Activated CD4-positive, CD25-positive, alpha-beta regulatory T cell treated with anti-CD3 and anti-CD28 coated beads, Interleukin-2, amount 50 U/mL, for 24 hours (primary cell): Measurements from ENCODE around the gene LDLRAD4.

Source experiments
- ATAC-seq, 2 donors: fragments of 150-1000 bp; cut with Tn5 transposase; one replicate each; pipeline ENCODE4 v1.10.0; 2021; ENCODE audit warnings: mild to moderate bottlenecking in 1 of 2, moderate library complexity in 1 of 2

LDLRAD4 gene

GRCh38 chr18:13232086-13232917, 13.7 kb downstream of the LDLRAD4 start:
- ATAC-seq, result no peak

- ATAC-seq, result no peak
These were observed 14.6 kb downstream of the LDLRAD4 start for GRCh38 chr18:13232971-13233786.

DNA sequence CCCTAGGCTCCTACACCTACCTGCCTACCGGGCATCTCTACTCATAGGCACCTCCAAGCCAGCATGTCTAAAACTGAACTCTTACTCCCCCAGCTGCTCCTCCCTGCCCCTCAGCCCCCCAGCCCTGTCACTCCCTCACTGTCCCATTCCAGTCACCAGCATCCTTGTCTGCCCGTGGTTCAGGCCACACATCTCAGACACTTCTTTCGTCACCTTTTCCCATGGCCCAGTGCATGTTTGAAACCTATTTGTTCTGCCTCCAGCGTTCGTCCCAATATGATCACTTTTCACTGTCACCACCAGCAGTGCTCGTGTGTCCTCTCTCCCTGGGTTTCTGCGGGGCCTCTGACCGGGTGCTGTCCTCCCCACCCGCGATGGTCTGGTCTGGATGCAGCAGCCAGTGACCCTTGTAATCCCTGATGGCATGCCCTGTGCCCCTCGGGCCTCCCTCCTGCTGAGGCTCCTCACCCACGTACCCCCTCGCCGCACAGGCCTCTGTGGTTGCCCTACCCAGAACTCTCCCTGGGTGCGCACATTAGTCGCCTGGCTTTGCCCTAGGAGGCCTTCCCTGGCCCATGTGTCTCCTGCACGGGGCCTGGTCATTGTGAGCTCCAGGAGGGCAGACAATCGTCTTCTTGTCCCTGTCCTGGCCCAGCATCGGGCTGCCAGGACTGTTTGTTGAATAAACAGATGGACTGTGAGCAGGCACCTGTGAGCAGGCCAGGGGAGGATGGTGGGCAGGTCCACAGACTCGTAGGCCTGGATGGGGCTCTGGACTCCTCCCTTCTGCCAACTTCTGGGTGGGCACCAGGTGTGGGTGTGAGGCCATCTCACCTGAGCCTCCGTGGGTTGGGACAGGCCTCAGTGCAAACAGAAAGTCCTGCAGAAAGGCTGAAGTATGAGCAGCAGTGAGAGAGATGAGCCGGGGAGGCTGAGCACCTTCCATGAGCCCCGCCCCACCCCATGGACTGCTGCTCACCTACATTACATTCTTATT, 15.5 kb downstream of the LDLRAD4 start:
- ATAC-seq, result no peak

GRCh38 chr18:13235421-13235831, 16.9 kb downstream of the LDLRAD4 start:
- ATAC-seq, result no peak

- ATAC-seq, result no peak
These were observed 17.4 kb downstream of the LDLRAD4 start for GRCh38 chr18:13235981-13236380.

- ATAC-seq, result no peak
These were observed 17.9 kb downstream of the LDLRAD4 start for GRCh38 chr18:13236411-13236810.

DNA sequence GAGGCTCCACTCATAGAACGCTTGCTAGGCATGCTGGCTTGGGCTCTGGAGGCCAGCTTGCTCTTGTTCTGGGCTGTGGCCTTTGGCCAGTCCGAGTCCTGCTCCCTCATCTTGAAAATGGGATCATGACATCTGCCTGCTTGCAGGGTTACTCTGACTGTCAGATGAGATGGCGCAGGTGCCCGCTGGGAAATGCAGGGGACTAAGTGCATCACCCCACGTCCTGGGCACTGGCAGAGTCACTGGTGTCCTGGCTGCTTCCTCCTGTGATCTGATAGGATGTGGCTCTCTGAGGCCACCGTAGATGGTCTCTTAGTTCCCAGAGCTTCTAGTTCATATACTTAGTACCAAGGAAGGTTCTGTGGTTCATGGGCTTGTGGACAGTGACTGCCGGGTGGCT, 18.5 kb downstream of the LDLRAD4 start:
- ATAC-seq, result no peak

GRCh38 chr18:13237641-13238040, 19.1 kb downstream of the LDLRAD4 start:
- ATAC-seq, result no peak

DNA sequence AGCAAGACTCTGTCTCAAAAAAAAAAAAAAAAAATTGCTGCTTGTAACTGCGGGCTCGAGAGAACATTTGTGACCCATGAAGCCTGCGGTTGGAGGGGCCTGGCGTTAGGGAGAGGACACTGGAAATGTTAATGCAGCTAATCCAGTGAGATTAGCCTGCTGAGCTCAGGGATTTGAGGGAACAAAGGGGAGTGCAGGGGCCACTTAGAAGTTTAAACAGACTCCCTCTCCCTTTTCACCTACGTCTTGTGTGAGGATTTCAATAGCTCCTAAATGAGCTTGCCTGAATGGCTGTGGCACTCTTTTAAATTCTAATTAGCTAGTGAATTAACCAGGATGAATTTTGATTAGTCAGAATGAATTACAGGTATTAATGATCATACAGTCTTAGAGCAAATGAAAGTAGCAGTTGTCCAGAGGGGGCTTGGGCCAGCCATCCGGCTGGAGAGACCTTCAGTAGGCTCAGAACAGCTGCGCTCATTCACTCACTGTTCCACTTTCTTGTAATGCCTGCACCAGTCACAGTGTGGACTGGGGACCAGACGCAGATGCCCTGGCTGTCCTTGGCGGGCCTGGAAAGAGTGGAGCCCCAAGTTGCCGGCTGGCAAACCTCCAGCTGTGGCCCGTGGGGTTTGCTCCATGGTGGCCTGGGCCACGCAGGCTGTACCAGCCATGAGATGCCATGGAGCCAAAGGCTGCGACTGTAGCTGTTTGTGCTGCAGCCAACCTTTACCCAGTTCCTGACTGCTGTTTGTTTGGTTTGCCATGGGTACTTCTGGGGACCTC, 20.8 kb downstream of the LDLRAD4 start:
- no peak for ATAC-seq

- no peak for ATAC-seq
These were observed 21.6 kb downstream of the LDLRAD4 start for GRCh38 chr18:13240060-13240725.

DNA sequence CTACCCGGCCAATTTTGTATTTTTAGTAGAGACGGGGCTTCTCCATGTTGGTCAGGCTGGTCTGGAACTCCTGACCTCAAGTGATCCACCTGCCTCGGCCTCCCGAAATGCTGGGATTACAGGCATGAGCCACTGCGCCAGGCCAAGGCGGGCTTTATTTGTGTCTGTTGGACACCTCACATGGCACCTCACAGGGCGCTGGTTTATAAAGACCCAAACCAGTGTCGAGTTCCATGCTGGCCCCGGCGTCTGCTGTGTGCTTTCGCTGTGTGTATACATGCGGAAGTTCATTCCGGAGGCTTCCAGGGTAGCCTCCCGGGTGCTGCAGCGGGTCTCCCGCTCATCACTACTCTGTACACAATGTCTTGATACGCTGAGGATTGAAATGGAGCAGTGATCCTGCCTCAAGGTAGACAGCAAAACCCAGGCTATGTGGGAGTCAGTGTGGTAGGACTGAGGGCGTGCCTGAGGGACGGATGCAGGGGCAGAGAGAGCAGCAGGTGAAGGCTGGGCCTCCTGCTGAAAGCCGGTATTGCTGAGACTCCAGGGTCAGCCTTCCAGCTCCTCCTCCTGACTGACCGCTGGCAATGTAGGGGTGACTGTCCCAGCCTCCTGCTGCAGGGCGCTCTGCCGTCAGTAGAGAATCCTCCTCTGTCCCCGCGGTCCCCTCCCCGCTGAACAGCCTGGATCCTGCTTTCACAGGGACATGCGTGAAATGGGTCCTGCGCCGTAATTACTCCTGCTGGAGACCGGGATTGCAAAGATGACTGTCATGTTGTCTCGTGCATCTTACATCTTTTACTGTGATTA, 22.7 kb downstream of the LDLRAD4 start:
- no peak for ATAC-seq

GRCh38 chr18:13241893-13242175, 23.3 kb downstream of the LDLRAD4 start:
- ATAC-seq, result no peak

- no peak for ATAC-seq
These were observed 24.2 kb downstream of the LDLRAD4 start for GRCh38 chr18:13242797-13243196.

- no peak for ATAC-seq
These were observed 24.8 kb downstream of the LDLRAD4 start for GRCh38 chr18:13243363-13243762.

DNA sequence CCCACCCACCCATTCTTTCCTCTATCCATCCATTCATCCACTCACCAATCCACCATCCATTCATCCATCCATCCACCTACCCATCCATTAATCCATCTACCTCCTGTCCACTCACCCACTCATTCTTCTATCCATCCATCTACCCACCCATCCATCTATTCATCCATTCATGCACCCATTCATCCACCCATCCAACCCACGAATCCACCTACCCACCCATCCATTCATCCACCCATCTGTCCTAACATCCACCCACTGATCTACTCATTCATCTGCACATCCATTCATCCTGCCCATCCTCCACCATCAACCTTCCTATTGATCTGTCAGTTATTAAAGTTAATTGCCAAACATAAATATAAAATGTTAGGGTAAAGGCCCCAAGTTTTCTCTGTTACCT, 25.6 kb downstream of the LDLRAD4 start:
- no peak for ATAC-seq

DNA sequence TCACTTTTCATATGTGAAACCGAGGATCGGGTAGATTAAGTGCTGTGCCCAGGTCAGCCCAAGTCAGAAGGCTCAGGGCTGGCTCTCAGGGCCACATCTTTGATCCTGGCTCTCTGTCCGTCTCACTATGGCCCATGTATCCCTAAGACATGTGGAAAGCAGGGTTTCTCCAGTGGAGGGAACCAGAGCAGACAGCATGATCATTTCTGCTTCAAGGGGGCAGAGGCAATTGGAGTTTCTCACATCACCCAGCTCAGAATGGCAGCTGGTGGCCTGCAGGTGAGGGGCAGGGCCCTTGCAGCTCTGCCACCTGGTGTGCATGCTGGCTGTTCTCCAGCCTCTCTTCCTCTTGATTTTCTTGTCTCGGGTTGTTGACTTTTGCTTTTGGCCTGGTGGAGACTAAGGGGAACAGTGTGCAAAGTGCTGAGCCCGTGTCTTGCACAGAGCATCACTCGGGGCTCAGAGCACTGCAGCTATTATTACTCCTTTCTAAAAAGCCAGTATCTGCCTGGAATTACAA, 27.0 kb downstream of the LDLRAD4 start:
- ATAC-seq, result no peak

- no peak for ATAC-seq
These were observed 27.6 kb downstream of the LDLRAD4 start for GRCh38 chr18:13246121-13246520.

GRCh38 chr18:13246591-13246990, 28.0 kb downstream of the LDLRAD4 start:
- no peak for ATAC-seq

DNA sequence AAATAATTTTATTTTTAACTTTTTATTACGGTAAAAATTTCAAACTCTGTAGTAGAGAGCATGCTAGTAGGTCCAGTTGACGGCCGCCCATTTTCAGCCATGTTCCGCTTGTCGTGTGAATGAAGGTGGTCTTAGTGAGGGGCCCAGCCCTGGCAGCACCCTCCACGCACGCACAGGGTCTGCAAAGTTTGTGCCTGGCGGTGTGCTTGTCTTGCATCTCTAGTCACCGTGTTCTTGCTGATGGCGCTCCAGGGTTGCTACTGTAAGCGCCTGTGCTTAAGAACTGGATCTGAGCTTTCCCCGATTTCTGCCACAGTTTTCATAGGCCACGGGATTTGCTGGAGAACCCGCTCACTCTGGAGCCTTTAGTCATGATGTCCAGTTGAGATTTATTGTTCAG, 28.9 kb downstream of the LDLRAD4 start:
- ATAC-seq, result no peak

DNA sequence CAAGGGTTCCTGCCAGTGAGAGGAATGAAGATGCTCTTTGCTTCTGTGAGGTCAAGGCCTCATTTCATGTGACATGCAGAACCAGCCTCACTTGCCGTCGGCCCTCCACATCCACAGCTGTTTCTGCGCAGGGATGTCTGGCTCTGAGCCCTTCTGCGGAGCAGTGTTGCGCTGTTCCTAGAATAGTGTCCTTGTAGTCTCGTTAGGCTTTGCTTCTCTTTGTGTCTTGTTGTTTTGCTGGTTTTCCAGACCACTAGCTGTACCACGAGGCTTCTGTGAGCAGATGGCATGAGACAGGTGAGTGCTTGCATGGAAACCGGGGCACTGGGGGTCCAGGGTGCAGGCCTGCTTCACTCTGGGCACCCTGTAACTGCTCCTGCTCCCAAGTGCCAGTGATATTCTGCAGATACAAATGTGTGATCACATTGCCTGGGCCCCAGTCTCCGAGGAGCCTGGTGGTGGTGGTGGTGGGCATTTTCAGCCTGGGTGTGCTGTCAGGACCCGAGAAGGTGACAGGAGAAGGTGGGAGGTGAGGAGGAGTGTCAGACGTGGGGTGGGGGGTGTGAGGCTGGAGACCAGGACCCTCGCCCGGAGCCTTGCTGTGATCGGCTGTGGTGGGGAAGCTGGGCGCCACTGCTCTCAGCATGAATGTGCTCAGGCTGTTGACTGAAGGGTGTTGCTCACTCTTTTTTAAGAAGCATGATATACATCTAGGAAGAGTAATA, 34.3 kb downstream of the LDLRAD4 start:
- no peak for ATAC-seq
